ENCODE data around the gene PCBP3.

DNA sequence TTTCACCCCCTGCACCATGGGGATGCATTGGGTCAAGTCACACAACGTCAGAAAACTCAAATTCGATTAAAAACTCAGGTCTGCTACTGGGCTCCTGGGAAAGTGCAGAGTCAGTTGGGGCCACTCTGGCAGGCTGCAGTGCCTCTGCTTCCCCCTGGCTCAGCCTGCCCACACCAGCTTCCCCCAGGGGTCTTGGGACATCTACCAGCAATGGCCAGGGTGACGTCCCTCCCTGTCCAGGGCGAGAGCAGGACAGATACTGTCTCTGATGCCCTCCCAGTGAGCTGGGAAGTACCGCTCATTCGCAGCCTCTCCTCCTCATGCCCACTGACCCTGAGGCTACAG is 231.9 kb downstream of the PCBP3 start:
- TF ChIP-seq, protein P1, sequence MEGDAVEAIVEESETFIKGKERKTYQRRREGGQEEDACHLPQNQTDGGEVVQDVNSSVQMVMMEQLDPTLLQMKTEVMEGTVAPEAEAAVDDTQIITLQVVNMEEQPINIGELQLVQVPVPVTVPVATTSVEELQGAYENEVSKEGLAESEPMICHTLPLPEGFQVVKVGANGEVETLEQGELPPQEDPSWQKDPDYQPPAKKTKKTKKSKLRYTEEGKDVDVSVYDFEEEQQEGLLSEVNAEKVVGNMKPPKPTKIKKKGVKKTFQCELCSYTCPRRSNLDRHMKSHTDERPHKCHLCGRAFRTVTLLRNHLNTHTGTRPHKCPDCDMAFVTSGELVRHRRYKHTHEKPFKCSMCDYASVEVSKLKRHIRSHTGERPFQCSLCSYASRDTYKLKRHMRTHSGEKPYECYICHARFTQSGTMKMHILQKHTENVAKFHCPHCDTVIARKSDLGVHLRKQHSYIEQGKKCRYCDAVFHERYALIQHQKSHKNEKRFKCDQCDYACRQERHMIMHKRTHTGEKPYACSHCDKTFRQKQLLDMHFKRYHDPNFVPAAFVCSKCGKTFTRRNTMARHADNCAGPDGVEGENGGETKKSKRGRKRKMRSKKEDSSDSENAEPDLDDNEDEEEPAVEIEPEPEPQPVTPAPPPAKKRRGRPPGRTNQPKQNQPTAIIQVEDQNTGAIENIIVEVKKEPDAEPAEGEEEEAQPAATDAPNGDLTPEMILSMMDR (IDR thresholded peaks at IDR 0.05; ENCODE audit: low read length) = no peak
- TF ChIP-seq EZH2 (optimal IDR thresholded peaks at IDR 0.05; ENCODE audit: low read depth, low read length) (no peak), EZH2phosphoT487 (IDR thresholded peaks at IDR 0.05; ENCODE audit: low read length) (no peak)

All from MM.1S (cell line).